GM19193 (cell line): Measurements from ENCODE around the gene NINL.

Experiments
- POLR2A ChIP-seq: IDR thresholded peaks from 4 replicates; pipeline ENCODE4 v1.6.1; 2011; ENCODE audit not compliant: insufficient read depth, insufficient read length; ENCODE audit errors: extremely low read depth

Gene NINL

GRCh38 chr20:25408890-25409289 lies 176.4 kb downstream of the NINL start:
- TF ChIP-seq POLR2A, result no peak

GRCh38 chr20:25408170-25408547 lies 177.2 kb downstream of the NINL start:
- no peak for TF ChIP-seq POLR2A

- TF ChIP-seq POLR2A, result peak; percentile 91
Measured at GRCh38 chr20:25407311-25408169, 177.8 kb downstream of the NINL start, which contains the start of gene GINS1. GINS1 (plus strand) TSS chr20:25407673; CDS start chr20:25407821, 148 bp downstream.
